Stimulated activated CD4-positive, alpha-beta T cell treated with anti-CD3 and anti-CD28 coated beads, Interleukin-2, amount 100 ng/mL, for 24 hours (primary cell): Measurements from ENCODE around the gene COL9A3.

ENCODE experiments used
- DNase-seq, 2 donors: peaks; one replicate each; pipeline ENCODE4 v3.0.0-alpha.2; 2020

Gene COL9A3

DNA sequence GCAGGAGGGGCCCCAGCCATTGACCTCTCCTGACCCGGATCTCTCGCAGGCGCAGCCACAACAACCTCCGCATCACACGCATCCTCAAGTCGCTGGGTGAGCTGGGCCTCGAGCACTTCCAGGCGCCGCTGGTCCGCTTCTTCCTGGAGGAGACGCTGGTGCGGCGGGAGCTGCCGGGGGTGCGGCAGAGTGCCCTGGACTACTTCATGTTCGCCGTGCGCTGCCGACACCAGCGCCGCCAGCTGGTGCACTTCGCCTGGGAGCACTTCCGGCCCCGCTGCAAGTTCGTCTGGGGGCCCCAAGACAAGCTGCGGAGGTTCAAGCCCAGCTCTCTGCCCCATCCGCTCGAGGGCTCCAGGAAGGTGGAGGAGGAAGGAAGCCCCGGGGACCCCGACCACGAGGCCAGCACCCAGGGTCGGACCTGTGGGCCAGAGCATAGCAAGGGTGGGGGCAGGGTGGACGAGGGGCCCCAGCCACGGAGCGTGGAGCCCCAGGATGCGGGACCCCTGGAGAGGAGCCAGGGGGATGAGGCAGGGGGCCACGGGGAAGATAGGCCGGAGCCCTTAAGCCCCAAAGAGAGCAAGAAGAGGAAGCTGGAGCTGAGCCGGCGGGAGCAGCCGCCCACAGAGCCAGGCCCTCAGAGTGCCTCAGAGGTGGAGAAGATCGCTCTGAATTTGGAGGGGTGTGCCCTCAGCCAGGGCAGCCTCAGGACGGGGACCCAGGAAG lies 4.5 kb upstream of the COL9A3 start:
- DNase-seq, result no peak

DNA sequence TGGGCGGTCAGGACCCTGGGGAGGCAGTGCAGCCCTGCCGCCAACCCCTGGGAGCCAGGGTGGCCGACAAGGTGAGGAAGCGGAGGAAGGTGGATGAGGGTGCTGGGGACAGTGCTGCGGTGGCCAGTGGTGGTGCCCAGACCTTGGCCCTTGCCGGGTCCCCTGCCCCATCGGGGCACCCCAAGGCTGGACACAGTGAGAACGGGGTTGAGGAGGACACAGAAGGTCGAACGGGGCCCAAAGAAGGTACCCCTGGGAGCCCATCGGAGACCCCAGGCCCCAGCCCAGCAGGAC lies 4.0 kb upstream of the COL9A3 start:
- DNase-seq, result no peak

DNA sequence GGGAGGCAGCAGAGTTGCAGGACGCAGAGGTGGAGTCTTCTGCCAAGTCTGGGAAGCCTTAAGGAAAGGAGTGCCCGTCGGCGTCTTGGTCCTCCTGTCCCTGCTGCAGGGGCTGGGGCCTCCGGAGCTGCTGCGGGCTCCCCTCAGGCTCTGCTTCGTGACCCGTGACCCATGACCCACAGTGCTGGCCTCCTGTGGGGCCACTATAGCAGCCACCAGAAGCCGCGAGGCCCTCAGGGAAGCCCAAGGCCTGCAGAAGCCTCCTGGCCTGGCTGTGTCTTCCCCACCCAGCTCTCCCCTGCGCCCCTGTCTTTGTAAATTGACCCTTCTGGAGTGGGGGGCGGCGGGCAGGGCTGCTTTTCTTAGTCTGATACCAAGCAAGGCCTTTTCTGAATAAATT lies 3.3 kb upstream of the COL9A3 start:
- DNase-seq, result no peak

DNA sequence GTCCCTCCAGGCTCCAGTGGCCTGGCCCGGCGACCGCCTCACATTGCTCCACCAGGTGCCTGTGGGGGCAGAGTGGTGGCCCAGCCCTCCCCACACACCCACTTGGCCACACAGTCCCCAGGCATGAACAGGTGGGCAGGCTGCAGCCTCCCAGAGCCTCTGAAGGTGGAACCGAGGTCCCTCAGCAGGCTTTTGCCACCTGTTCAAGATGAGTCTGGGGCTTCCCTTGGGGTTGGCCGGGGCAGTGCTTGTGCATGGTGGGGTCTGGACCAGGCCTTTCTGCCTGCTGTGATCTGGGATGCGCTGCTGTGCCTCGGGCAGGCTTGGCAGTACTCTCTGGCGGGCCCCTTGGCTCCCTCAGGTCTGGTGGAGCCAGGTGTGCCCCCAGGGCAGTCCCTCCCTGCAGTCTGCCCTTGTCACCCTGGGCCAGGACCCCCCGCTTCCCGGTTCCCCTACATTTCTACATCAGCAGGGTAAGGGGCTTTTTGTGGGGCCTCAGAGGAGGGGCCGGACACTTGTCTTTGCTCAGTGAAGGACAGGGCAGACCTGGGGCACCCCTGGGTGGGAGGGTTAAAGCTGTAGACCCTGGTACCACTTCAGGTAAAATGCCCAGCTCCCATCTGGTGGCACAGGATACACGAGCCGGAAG lies 2.7 kb upstream of the COL9A3 start:
- DNase-seq, result no peak

DNA sequence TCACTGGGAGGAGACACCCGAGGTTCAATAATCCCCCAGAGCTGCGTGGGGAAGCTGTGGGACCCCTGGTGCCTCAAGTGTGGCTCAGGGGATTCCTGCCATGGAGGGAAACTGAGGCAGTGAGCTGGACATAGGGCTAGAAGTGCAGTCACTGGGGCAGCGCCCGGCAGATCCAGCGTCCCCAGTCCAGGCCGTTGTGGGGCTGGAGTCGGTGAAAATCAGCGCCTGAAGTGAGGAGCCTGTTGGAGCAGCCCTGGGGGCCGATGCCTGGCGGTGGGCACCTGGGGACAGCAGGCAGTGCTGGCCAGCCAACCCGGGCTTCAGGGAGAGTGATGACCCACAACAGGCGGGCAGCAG lies 2.2 kb upstream of the COL9A3 start:
- no peak for DNase-seq

DNA sequence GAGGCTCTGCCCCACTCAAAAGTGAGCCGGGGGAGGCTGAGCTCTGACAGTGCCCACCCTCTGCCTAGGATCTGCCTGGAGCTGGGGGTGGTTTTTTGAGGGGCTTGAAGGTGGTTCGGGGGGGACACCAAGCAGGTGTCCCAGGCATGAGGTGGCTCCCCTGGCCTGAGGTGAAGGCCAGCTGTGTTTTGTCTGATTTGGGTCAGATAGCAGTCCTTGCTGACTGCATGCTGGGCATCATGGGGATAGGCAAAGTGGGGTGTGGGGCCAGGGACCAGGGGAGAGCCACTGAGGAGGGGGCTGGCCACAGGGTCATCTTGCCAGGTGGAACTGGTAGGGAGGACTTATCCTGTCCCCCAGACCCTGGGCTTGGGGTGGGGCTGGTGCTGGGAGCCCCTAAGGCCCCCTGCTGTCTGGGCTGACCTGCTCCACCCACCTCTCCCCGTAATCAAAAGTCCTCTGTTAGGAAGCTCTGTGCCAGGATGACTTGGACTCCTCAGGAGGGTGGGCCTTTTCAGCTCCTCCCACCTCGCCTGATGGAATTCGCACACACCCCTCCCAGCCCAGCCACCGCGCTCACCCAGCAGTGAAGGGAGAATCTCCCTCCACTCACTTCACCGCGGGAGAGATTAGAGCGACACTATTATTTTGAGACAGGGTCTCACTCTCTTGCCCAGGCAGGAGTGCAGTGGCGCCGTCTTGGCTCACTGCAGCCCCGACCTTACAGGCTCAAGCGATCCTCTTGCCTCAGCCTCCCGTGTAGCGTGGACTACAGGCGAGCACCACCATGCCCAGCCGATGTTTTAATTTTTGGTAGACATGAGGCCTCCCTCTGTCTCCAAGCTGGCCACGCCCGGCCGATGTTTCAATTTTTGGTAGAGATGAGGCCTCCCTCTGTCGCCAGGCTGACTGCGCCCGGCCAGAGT lies 1.5 kb upstream of the COL9A3 start:
- no peak for DNase-seq

DNA sequence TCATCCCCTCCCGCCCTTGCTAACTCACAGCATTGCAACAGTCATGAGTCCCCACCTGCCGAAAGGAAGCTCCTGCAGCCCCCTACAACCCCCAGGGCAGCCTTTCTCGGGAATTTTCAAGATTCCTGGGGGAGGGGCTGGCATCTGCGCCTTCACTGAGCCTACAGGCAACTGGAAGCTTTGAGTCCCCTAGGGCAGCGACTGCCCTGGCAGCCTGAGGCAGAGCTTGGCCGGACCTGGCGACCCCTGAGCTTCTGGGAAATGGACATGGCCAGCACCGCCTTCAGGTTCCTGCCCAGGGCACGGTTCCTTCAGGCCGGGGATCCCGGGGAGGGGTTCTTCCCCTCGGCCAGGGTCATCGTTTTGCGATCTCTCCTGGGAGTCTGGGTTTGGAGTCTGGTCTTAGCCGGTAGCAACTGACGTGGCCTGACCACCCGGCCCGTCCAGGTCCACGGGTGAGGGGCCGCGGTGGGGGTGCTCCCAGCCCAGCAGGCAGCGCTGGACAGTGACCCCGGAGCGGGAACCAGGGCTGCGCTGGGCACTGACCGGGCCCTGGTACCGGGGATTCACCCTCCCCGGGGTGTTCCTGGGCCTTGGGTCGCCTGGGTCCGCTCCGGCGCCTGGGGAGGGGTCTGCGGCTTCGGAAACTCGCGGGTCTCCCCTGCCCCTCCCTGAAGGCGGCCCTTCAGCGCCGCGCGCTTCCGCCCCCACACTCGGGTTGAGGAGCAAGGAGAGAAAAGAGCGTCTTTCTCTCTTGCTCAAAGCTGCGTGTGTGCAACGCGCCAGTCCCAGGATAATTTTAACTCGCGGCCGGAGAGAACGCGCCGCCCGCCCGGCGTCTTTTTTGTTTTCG lies 593 bp upstream of the COL9A3 start:
- no peak for DNase-seq

DNA sequence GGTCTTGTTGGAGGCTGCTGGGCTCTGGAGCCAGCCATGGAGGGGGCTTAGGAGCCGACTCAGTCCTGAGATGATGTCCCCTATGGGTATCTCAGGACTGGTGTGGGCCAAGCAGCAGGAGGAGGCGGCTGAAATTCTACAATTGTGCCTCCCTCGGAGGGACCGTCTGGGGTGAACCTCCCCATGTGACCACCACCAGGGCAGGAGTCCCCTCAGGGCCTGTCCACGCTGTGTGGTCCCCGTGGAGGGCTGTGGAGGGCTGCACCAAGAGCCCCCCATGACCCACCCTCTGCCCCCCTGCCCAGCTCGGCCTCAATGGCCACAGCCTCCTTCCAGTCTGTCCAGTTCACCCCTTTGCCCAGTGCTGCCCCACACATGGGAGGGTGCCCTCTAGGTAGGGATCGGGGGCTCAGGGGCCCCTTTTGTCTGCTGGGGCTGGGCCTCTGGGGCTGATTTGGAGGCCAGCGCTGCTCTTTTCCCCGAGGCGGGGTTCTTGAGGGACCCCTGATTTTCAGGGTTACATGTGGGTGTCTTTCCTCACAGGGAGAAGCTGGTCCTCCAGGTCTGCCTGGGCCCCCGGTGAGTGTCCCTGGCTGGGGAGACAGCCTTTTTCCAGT lies 1.2 kb downstream of the COL9A3 start:
- no peak for DNase-seq

DNA sequence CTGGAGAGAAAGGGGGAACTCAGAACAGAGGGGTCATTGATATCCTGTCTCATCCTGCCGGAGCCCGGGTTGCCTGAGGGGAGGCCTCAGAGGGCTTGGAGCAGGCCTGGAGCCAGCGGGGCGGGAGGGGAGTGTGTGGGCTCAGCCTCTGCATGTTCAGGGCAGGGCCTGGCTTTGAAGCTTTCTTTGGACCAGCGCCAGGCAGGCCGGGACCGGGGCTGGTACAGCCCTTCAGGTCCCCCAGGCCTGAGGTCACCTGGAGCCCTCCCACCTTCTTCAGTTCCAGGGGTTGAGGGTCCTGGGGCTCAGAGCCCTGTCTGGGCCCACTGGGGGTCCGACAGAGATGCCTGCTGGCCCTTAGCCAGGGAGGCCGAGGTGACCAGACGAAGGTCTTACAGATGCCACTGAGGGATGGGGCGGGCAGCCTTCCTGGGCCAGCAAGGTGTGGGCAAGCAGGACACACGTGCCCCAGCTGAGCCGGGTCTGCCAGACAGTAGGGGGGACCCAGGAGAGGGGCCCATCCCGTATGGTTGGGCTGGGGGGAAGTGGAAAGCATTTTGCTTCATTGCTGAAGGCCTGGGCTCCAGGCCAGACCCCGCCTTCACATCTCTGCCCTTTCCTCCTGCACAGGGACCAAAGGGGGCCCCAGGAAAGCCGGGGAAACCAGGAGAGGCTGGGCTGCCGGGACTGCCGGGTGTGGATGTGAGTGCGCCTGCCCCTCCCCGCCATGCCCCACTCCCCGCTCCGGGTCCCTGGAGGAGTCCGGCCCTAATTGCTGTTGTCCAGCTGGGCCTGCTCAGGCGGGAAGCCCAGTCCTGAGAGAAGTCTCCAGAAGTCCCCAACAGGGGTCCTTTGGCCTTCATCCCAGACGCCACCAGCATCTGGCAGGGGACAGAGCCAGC lies 2.0 kb downstream of the COL9A3 start:
- no peak for DNase-seq

DNA sequence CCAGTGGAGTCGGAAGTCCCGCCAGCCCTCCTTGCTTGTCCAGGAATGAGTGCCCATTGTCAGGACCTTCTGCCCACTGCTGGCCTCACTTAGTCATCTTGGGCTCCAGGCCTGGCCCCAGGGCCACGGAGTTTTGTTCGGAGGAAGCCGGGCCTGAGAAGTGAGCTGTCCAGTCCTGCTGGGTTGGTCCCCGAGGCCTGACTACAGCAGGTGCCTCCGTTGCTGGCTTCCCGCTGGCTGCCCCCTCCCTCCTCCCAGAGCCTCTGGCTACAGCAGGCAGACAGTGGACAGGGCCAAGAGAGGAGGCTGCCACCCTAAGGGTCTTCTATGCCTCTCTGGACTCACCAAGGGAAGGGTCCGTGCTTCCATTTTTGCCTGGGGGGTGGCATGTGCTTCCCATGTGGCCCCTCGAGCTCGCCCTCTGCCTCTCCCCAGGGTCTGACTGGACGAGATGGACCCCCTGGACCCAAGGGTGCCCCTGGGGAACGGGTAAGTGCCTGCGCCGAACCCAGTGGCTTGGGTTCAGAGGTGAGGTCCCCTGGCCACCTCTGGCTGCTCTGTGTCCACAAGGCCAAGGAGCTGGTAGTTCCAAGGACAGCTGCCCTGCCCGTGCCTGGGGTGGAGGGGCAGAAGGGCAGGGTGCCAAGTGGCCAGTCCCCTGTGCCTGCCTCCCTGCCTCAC lies 2.8 kb downstream of the COL9A3 start:
- DNase-seq, result no peak

DNA sequence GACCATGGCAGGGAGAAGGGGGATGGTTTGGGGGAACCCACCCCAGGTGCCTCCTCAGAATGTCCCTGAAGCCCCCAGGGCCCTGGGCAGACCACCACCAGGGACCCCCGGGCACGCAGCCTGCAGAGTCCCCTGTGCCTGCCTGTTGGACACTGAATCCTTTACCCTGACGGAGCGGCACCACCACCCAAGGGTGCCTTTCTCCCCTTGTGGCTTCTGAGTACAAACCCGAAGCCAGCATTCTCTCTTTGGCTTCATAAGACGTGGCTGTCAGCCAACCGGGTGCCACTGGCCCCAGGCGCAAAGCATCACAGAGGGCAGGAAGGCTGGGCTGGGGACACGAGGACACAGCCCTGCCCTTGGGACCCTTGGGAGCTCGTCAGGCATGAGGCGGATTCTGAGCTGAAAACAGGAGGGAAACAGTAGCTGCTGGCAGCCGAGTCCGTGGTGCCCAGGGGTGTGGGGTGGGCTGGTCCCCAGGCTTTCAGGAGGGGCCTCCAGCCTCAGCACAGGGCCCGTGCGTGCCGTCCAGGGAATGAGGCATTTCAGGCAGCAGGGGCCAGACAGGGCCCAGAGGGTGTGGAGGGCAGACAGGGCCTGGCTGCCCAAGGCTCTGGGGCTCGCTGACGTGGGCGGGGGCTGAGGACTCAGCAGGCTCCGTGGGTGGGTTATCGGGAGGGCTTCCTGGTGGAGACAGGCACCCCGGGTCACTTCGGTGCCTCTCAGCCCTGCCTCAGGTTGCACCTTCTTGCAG lies 3.5 kb downstream of the COL9A3 start:
- no peak for DNase-seq

DNA sequence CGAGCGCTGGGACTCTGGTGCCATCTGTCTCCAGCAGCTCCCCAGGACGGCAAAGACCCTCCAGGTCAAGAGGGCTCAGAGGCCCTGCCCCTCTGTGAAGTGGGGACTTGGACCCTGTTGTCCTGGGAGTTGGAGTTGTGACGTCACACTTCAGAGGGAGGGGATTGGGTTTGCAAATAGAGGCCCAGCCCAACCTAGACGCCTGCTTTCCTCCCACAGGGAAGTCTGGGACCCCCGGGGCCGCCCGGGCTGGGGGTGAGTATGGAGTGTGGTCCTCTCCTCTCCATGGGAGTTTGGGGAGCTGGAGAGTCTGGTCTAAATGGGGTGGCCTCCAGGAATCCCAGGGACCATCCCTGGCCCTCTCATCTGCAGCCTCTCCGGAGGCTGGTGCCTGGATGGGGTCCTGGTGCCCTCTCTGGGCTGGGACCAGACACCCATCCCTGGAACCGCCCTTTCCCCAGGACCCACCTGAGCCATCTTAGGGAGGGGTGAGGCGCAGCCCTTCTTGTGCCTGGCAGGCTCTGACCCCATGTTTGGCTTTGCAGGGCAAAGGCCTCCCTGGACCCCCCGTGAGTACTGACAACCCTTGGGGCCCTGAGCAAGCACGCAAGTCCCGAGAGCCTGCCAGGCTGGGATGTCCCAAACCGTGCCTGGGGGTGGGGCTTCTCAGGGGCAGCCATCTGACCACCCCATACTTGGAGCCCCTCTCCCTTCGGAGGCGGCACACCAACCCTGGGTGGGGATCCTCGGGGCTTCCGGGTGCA lies 4.3 kb downstream of the COL9A3 start:
- no peak for DNase-seq

DNA sequence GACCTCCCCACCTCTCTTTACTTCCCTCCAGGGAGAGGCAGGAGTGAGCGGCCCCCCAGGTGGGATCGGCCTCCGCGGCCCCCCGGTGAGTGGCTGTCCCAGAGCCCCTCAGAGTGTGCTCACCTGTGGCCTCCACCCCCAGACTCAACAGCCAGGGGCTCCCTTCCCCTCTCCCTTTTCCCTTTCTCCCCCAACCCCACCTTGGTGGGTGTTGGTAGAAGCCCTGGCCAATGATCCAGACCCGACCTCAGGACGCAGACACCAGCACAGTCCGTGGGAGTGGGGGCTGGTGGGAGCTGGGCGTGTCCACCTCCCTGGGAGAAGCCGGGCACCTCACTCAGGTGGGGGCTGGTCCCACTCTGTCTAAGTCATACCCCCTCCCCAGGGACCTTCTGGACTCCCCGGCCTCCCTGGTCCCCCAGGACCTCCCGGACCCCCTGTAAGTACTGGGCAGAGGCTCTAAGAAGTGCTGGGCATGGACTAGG lies 4.9 kb downstream of the COL9A3 start:
- no peak for DNase-seq

DNA sequence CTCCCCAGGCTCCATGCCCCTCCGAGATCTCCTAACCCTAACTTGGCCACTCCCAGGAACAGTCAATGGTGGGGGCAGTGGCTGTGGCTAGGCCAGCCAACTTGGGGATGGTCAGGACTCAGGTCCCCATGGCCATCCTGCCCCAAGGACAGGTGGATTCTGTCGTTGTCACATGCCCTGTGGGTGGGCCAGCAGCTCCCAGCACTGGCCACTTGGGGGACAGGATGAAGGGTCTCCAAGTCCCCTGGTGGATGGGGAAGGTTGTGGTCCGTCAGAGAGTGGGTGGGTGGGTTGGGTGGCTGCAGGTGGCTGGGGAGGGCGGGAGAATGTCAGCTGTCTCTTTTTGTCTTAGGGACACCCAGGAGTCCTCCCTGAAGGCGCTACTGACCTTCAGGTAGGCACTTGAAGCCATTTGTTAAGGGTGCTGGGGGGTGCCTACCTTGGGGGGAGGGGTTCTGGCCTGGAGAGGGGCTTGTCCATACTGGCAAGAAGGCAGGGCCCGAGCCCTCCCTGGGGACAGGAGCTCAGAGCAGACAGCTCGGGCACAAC lies 5.5 kb downstream of the COL9A3 start:
- no peak for DNase-seq

DNA sequence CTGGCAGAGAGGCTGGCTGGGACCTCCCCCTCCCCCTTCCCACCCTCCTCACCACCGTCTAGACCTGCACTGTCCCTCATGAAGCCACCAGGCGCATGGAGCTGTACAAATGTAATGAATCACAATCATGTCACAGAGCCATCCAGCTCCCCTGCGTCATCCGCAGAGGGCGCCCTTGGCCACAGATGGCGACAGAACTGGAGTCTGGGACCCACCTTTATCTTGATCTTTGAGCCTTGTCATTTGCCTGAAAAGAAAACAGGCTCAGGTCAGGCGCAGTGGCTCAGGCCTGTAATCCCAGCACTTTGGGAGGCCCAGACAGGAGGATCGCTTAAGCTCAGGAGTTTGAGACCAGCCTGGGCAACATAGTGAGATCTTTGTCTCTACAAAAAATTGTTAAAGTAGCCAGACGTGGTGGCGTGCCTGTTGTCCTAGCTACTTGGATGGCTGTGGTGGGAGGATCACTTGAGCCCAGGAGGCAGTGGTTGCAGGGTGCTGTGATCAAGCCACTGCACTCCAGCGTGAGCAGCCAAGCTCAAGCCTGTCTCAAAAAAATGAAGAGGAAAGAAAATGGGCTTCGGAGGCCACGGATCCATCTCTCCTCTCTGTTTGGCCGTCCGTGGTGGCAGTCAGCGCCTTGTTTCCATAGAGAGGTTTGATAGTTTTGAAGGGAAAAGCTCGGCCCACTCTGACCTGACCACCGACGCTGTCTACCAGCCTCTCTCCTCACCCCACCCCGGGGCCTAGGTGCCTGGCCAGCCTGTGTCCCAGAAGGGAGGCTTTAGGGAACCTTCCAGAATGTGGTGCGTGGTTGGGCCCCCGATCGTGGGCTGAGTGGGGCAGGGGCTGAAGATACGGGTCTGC lies 6.2 kb downstream of the COL9A3 start:
- DNase-seq, result peak in 1 of 2 donors; percentile 59

DNA sequence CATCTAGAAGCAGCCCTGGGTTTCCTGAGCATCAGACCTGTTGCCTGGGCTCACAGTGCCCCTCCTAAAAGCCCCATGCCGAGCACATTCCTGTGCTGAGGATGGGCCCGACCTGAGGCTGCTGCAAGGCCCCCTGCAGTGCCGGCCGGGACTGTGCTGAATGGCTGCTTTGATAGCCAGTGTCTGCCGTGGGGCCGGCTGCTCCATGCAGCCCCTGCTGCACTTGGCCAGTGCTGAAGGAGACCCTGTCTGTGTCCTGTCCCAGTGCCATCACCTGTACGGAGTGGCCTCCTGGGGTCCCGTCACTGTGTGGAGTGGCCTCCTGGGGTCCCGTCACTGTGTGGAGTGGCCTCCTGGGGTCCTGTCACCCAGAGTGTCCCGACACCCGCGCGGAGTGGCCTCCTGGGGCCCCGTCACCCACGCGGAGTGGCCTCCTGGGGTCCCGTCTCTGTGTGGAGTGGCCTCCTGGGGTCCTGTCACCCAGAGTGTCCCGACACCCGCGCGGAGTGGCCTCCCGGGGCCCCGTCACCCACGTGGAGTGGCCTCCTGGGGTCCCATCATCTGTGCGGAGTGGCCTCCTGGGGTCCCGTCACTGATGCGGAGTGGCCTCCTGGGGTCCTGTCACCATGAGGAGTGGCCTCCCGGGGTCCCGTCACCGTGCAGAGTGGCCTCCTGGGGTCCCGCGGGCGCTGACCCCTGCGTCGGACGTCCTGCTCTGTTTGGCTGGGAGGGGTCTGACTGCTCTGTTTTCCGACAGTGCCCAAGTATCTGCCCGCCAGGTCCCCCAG lies 7.0 kb downstream of the COL9A3 start:
- DNase-seq, result no peak
